Myocyte (in vitro differentiated cells): Measurements from ENCODE around the gene GPR78. TPM values are rescaled to one million over a fixed set of nuclear protein-coding genes. Genes with fewer than 3 reads are reported as not detected.
"Not testable (repeated sequence)": the region's sequence is repeated elsewhere in the genome, so short reads cannot be mapped to it uniquely, and the experiment has no call there.

Experiments
- DNase-seq: peaks from one replicate; pipeline ENCODE4 v3.0.0-alpha.2; 2012; ENCODE audit warnings: low read depth
- total RNA-seq: library from RNA; depleted of rRNA; stranded (reverse); fragments of >200 nt; gene quantifications from 2 replicates; pipeline ENCODE4 v1.2.3, GENCODE V29; 2014

The GPR78 gene
- total RNA-seq, 1 donor from 2014 or later, result 0.51 TPM

GRCh38 chr4:8560265-8561047, 19.7 kb upstream of the GPR78 start:
- no peak for DNase-seq

DNA sequence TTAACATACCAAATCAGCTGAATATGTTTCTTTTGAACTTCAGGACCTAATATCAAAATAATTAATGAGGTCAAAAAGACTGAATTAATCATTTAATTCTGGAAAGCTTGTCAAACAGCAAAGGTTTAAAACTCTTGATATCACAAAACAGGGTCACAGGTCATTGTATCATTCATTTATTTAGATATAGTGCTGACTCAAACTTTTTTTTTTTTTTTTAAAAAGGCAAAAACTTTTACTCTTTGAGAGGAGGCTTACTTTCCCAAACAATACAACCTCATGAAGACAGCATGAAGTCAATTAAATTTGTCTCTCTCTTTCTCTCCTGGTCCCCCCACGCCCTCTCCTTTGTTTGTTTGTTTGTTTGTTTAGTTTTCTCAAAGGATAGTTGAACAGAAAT, 15.6 kb upstream of the GPR78 start:
- no peak for DNase-seq

DNA sequence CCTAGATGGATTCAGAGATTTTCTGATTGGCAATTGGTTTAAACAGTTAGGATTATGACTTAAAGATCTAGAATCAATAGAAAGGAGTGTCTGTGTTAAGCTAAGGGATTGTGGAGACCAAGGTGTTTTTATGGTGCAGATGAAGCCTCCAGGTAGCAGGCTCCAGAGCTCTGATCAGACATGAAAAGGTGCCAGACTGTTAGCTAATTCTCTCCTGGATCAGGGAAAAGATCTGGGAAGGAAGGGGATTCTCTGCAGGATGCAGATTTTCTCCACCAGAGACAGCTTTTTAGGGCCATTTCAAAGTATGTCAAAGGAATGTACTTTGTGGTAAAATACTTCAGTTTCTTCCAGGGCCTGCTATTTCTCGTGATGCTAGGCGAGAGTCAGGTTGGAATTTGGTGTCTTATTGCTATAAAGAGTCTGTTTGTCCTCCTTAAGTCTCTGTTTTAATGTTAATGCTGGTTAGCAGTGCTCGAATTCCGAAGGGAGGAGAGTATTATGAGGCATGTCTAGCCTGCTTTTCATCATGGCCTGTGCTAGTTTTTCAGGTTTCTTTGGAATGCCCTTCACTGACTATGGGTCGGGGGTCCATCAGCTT, 12.0 kb upstream of the GPR78 start:
- no peak for DNase-seq

GRCh38 chr4:8570201-8570600, 10.0 kb upstream of the GPR78 start:
- DNase-seq, result no peak

DNA sequence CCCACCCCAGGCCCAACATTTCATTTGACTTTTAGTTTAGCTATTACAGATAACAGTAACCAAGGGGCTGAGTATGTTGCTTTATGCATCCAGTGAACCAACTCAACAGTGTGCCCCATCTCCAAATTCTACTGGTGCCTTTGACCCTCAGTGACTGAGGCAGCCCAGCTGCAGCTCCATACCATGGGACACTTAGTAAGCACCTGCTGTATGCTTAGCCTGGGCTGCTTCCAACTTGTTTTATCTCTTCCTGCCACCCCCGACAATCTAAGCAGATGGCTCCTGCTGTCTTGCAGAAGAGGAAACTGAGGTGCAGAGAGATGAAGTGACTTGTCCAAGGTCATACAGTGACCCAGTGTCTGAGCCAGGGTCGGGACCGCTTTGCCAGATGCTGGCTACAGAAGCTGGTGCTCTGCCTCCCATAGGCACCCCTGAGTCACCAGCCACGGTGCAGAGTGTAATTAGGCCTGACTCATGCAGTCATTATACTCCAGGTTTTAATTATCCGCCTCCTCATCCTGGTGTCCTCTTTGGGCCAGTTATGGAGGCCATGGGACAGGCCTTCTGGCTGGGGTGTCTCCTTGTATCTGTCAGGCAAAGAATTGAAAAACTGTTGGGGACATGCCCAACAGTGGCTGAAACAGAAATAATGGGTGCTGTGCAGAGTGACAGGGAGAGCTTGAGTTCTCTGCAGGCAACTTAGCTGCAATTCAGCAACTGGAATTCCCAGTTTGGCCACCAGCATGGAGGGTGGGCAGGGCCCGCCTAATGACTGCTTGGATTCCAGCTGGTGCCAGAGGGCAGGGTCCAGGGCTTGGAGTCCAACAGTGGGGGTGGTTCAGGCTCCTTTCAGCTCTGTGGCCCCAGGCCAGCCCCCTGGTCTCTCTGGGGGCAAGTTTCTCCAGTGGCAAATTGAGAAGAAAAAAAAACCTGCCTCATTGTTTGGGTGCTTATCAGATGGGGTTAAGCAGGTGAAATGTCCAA, 8.2 kb upstream of the GPR78 start:
- no peak for DNase-seq

DNA sequence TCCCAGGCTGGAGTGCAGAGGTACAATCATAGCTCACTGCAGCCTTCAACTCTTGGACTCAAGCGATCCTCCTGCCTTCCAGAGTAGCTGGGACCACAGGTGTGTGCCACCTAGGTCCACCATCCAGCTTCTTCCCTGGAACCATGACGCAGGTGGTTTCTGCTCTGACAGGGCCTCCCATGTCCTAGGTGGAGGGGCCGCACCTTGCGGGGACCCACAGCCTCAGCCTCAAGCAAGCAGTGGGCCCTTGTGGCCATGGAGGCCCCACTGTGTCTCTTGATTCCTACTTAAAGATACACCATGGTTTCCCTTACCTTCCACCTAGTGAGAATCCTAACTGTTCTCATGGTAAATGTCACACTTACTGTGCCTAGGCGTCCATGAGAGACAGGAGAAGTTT, 6.9 kb upstream of the GPR78 start:
- no peak for DNase-seq

DNA sequence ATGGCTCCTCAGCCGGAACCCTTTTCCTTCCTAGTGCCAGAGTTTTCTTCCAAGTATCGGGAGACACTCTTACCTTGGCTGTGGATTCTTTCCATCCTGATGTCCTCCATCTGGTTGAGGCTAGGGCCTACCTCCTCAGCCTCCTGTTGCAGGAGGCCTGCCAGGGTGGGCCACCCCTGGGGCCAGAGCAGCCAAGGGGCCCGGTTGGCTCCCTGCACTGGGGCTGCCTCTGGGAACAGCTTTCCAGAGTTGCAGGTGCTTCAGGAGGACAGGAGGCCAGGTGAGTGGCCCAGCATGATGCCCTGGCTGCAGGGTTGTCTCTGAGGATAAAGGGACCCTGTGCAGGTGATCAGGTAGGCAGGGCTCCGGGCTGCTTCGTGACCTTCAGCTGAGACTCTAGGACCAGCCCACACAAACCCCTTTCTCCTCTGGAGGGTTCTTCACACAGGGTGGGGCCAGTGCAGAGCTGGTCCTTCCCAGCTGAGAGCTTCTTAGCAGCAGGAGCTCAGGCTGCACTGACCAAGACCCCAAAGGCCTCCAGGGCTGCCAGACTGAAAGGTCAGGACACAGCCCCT, 5.3 kb upstream of the GPR78 start:
- no peak for DNase-seq

DNA sequence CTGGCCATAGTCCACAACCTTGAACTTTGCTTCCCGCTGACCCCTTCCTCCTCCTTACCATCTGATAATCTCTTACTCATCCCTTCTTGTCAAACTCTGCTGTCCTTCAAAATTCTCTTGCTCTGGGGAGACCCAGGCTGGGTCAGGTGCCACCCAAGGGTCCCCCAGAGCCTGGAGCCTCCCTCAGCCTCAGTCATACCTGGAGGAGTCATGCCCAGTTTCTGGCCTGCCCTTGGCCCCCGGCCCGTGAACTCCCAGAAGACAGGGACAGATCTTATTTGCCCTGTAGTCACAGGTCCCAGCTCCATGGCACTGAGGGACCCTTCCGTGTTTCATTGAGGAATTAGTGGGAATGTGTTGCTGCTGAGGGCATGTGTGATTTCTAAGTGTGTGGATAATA, 4.7 kb upstream of the GPR78 start:
- DNase-seq, result no peak

DNA sequence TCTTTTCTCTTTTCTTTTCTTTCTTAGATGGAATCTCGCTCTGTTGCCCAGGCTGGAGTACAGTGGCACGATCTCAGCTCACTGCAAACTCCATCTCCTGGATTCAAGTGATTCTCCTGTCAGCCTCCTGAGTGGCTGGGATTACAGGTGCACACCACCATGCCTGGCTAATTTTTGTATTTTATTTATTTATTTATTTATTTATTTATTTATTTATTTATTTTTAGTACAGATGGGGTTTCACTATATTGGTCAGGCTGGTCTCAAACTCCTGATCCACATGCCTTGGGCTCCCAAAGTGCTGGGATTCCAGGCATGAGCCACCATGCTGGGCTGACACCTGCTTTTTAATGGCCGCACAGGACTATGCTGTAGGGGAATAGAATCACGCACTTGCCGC, 3.6 kb upstream of the GPR78 start:
- not testable (repeated sequence) for DNase-seq

DNA sequence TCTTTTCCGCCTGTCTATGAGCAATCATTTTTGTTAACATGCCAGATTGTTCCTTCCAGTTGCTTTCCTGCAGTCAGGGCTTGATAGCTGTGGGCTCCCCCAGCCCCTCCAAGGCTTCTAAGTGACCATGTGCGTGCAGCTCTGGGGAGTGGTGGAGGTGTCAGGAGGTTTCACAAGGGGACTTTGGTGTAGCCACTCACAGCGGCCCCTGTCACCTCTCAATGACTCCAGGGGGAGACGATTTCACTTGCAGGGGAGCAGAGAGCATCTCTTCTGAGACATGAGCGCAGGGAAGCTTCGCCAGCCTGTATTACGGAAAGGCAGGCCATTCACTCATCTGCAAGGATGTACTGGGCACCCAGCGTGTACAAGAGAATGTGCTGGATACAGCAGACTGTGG, 3.1 kb upstream of the GPR78 start:
- DNase-seq, result no peak

DNA sequence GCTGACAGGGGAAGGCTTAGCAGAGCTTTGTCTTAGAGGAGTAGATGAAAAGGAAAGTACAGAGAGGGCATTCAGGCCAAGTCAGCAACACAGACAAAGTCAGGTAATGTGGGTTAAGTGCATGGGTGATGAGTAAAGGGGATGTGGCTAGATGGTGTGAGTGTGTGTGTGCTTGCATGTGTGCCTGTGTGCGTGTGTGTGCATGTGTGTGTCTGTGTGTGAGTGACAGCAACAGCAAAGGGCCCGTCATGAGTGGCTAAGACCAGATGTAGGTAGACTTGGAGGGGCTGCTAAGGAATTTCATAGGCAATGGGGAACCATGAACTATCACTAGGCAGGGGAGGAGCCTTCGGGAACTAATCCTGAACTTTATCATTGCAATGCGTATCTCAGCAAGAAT, 2.2 kb upstream of the GPR78 start:
- DNase-seq, result no peak

- no peak for DNase-seq
Measured at GRCh38 chr4:8578717-8579116, 1.5 kb upstream of the GPR78 start.

DNA sequence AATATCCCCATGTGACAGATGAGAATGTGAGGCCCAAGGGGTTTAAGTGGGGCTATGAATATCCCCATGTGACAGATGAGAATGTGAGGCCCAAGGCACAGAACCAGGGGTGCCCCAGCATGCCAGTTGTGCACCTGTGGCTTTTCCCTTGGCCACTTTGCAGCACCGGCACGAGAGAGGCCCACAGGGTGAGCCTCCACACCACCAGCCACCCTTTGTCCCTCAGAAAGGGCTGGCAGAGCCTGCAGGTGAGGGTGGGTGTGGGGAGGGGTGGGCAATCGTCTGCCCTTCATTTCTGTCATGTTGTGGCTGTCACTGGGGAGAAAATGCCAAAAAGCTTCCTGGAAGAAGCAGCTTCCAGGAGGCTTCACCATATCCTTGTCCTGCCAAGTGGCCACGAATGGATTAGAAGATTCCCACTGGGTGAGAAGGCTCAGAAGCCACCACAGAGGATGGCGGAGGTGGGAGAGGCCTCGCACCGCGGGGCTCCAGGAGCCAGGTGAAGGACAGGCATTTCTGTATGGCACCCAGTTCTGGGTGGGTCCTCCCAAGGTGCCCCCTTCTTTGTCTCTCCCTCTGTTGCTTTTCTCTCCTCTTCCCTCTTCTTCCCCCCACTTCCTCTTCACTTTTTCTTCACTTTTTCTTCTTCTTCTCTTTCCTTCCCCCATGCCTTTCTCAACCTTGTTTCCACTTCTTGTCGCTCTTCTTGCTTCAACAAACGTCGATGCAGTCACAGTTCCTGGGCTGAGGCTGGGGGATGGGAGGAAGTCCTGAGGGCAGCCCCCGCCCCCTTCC, 469 bp upstream of the GPR78 start:
- peak; percentile 24 for DNase-seq

DNA sequence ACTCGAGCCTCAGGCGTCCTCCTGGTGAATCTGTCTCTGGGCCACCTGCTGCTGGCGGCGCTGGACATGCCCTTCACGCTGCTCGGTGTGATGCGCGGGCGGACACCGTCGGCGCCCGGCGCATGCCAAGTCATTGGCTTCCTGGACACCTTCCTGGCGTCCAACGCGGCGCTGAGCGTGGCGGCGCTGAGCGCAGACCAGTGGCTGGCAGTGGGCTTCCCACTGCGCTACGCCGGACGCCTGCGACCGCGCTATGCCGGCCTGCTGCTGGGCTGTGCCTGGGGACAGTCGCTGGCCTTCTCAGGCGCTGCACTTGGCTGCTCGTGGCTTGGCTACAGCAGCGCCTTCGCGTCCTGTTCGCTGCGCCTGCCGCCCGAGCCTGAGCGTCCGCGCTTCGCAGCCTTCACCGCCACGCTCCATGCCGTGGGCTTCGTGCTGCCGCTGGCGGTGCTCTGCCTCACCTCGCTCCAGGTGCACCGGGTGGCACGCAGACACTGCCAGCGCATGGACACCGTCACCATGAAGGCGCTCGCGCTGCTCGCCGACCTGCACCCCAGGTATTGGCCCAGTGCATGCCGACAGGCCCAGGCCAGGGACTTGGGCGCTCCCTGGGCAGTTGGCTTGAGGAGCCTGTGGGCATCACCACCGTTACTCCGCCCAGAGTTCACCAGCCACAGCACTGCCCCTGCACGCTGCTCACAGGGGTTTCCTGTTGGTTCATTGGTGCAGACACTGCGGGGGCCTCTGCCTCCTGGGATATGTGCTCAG, 1.1 kb downstream of the GPR78 start:
- DNase-seq, result no peak

DNA sequence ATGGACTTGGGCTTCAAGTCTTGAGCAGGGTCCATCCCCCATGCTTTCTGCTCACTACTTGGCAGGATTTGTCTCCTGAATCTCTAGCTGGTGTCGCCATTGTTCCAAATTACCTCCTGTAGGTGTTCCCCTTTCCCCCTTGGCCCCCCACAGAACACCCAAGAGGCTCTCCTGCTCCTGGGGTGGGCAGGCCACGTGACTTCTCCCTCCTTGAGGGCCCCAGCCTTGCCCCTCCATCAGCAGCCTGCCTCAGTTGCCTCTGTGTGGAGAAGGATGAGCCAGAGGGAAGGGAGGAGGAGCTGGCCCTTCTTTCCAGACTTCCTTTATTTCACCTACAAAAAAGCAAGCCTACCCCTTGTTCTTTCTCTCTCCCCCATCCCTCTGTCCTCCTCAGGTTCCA, 1.8 kb downstream of the GPR78 start:
- no peak for DNase-seq

DNA sequence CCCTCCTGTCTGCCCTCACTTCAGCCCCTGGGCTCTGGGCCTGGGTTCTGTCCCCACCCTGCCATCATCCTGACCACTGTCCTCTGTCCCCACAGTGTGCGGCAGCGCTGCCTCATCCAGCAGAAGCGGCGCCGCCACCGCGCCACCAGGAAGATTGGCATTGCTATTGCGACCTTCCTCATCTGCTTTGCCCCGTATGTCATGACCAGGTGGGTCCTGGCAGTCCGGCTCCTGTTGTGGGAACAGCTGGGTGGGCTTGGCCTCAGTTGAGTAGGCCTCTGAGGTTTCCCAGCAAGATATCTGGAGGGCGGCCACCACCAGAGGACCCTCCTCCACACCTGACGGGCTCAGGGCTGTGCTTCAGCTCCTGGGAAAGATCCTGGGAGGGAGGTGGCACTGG, 2.2 kb downstream of the GPR78 start:
- no peak for DNase-seq

DNA sequence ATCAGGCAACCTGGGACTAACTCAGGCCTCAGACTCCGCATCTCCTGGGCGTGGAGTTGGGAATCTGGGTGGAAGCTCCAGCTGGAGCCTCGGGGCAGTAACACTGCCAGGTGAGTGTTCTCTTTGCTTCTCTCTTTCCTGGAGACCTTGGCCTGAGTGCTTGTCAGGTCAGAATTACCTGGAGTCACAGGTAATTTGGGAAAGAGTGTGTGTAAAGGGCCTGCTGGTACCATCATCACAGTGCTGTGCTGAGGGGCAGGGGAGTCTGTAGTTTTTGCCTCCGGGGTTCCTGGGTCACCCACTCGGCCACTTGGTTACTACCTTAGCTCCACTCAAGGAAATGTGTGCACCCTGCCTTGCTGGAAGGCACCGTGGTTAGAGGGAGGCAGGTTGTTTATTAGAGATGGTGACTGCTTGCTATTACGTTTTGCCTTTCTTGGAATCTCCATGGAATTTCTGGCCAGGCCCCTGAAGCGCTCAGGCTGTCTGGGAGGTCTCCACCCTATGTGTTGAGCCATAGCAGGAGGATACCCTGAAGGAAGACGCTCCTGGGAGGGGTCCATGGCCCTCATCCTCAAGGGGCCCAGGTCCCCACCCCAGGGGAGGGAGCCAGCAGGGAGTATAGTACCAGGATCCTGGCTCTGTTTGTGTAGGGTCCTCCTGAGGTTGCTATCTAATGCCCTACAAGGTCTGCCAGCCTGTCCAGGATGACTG, 2.9 kb downstream of the GPR78 start:
- DNase-seq, result no peak

DNA sequence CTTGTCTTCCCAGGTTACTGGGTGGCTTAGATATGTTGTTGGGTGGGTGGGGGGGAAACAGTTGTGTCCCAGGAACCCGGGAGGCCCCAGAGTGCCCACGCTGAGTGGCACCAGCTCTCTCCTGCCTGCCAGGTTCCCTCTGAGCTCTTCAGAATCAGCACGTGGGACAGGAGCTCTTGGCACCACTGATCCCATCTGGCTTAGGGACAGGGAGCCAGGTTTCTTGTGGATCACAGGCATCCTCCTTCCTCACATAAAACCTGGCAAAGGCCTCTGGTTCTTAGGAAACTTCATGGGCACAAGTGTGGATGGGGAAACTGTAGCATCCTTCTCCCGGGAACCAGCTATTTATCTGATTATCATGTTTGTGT, 3.4 kb downstream of the GPR78 start:
- no peak for DNase-seq

- no peak for DNase-seq
Measured at GRCh38 chr4:8585186-8585585, 5.0 kb downstream of the GPR78 start.
